ENCODE data around the gene IL17RC.

DNA sequence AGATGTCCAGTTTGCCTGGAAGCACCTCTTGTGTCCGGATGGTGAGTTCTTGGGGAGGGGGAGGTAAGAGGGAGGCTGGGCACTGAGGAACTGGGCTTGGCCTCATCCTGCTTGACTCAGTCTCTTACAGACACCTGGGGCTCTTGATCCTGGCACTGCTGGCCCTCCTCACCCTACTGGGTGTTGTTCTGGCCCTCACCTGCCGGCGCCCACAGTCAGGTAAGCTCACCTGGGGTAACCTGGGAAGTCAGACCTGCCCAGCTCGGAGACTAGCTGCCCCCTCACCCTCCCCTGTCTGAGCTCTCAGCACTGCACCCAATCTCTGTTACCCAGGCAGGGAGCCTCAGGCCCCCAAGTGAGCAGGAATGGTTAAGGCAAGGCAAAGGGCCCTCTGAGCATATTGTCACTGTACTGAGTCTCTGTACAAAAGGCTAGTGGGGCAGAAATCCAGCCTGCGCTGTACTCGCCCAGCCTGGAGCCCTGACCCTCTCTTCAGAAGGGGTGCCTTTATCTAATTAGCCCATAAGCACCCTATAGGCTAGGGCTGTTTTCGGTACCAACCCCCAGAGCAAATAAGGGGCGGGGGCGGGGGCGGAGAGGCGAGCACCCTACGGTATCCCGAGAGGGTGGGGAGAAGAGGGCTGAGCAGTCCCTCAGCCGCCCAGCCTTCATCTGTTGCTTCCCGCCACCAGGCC is 2.2 kb upstream of the IL17RC start:
- no peak for TF ChIP-seq EZH2 (IDR thresholded peaks at IDR 0.05; ENCODE audit: borderline replicate concordance, low read length)
- TF ChIP-seq, protein P1, sequence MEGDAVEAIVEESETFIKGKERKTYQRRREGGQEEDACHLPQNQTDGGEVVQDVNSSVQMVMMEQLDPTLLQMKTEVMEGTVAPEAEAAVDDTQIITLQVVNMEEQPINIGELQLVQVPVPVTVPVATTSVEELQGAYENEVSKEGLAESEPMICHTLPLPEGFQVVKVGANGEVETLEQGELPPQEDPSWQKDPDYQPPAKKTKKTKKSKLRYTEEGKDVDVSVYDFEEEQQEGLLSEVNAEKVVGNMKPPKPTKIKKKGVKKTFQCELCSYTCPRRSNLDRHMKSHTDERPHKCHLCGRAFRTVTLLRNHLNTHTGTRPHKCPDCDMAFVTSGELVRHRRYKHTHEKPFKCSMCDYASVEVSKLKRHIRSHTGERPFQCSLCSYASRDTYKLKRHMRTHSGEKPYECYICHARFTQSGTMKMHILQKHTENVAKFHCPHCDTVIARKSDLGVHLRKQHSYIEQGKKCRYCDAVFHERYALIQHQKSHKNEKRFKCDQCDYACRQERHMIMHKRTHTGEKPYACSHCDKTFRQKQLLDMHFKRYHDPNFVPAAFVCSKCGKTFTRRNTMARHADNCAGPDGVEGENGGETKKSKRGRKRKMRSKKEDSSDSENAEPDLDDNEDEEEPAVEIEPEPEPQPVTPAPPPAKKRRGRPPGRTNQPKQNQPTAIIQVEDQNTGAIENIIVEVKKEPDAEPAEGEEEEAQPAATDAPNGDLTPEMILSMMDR (IDR thresholded peaks at IDR 0.05; ENCODE audit: low read length), result no peak
